GM13977 (cell line): Measurements from ENCODE around the gene AQP10.
"Not testable (repeated sequence)": the region's sequence is repeated elsewhere in the genome, so short reads cannot be mapped to it uniquely, and the experiment has no call there.

Experiments
- DNase-seq: peaks from one replicate; pipeline ENCODE4 v3.0.0; 2012; ENCODE audit warnings: low spot score
- in situ Hi-C: fragments of 300-500 bp; cut with MboI; formaldehyde crosslinking; loops from one replicate; pipeline ENCODE4 v1.12.0; 2022; ENCODE audit warnings: low sequenced_read_pairs, low pct_unique_long_range_greater_than_20kb, mixed read lengths, inconsistent platforms; ENCODE audit not compliant: unreplicated experiment
- TF ChIP-seq, protein P1 (sequence below): IDR thresholded peaks from 2 replicates; pipeline ENCODE4 v1.5.1; 2012; ENCODE audit warnings: mild to moderate bottlenecking, control low read depth; ENCODE audit not compliant: insufficient read depth; ENCODE audit errors: extremely low read depth, missing control alignments

AQP10 gene

DNA sequence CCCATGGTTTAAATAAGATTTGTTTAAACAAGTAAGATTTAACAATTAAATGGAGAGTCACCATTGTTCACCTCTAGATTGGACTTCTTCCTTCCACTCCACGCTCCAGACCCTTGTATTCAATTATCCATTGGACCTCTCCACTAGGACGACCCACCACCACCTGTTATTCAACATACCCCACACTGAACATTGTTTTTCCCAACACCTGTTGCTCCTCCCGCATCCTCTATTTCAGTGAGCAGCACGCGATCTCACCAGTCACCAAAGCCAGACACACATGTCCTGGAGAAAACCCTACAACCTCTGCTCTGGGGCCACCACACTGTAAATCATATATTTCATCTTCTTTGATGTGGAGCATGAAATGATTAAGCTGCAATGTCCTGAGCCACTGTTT, 33.1 kb downstream of the AQP10 start:
- TF ChIP-seq, protein P1, sequence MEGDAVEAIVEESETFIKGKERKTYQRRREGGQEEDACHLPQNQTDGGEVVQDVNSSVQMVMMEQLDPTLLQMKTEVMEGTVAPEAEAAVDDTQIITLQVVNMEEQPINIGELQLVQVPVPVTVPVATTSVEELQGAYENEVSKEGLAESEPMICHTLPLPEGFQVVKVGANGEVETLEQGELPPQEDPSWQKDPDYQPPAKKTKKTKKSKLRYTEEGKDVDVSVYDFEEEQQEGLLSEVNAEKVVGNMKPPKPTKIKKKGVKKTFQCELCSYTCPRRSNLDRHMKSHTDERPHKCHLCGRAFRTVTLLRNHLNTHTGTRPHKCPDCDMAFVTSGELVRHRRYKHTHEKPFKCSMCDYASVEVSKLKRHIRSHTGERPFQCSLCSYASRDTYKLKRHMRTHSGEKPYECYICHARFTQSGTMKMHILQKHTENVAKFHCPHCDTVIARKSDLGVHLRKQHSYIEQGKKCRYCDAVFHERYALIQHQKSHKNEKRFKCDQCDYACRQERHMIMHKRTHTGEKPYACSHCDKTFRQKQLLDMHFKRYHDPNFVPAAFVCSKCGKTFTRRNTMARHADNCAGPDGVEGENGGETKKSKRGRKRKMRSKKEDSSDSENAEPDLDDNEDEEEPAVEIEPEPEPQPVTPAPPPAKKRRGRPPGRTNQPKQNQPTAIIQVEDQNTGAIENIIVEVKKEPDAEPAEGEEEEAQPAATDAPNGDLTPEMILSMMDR, result no peak
- in situ Hi-C loops, result no loop called here
- peak; percentile 3 for DNase-seq

DNA sequence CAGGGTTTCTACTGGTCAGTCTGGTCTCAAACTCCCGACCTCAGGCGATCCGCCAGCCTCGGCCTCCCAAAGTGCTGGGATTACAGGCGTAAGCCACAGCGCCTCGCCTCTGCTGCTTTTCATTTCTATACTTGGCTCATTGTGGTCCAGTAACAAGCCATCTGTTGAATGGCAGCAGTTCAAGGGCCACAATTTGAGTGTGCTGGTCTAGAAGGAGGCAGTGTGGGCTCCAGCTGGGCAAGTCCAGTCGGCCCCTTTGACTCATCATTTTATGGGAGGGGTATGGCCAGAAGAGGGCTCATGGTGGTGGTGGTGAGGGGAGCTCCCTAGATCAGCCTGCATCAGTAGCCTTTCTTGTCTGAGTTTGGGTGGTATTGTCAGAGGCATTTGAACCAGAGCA, 37.6 kb downstream of the AQP10 start:
- in situ Hi-C loops, result no loop called here
- no peak for DNase-seq
- TF ChIP-seq, protein P1, result no peak

DNA sequence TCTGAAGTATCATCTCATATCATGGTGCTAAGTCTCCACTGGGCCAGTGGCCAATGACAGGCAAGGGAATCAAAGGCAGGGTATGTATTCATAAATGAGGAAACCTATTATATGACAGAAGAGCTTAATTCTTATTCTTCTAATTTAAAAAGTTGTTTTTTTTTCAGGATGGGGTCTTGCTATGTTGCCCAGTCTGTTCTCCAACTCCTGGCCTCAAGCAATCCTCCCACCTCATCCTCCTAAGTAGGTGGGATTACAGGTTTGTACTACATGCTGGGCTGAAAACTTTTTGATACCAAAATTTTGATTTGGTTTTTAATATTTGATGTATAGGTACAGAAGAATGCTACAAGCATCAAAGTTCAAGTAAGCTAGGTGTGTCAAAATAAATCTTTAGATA, 39.4 kb downstream of the AQP10 start:
- TF ChIP-seq, protein P1, result no peak
- in situ Hi-C loops, result no loop called here
- no peak for DNase-seq

DNA sequence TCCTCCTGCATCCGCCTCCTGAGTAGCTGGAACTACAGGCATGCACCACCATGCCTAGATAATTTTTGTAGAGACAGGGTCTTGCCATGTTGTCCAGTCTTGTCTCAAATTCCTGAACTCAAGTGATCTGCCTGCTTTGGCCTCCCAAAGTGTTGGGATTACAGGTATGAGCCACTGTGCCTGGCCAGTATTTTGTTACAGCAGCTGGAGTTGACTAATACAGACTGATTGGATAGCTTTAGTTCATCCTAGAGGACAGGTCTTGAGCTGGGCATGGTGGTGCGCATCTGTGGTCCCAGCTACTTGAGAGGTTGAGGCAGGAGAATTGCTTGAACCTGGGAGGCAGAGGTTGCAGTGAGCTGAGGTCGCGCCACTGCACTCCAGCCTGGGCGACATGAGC, 40.0 kb downstream of the AQP10 start:
- DNase-seq, in situ Hi-C loops: not testable (repeated sequence)

- no peak for DNase-seq
Measured at GRCh38 chr1:154361357-154361756, 40.5 kb downstream of the AQP10 start.

DNA sequence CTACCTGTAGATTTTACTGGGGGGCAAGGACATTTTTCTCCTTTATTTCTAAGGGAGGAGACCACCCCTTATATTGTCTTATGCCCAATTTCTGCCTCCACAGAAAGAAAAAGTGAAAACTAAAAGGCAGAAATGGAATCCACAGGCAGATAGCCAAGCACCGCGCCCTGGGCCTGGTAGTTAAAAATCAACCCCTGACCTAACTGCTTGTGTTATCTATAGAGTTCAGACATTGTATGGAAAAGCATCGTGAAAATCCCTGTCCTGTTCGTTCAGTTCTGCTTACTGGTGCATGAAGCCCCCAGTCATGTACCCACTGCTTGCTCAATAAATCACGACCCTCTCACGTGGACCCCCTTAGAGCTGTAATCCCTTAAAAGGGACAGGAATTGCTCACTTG, 50.5 kb downstream of the AQP10 start:
- TF ChIP-seq, protein P1, result no peak
- in situ Hi-C loops, result no loop called here
- no peak for DNase-seq

More at GRCh38 chr1:154361357-154361756, 40.5 kb downstream of the AQP10 start:
- in situ Hi-C loops, result no loop called here
- TF ChIP-seq, protein P1, result no peak

GRCh38 chr1:154373777-154374357, 53.0 kb downstream of the AQP10 start:
- in situ Hi-C loops, DNase-seq: not testable (repeated sequence)
